HG02981 (cell line): ENCODE data around the gene CREB3.

Source experiments
- ATAC-seq: cut with Tn5 transposase; IDR thresholded peaks from one replicate; pipeline ENCODE4 v1.9.1; 2021; ENCODE audit warnings: mild to moderate bottlenecking, moderate library complexity; ENCODE audit not compliant: unreplicated experiment

CREB3 gene

DNA sequence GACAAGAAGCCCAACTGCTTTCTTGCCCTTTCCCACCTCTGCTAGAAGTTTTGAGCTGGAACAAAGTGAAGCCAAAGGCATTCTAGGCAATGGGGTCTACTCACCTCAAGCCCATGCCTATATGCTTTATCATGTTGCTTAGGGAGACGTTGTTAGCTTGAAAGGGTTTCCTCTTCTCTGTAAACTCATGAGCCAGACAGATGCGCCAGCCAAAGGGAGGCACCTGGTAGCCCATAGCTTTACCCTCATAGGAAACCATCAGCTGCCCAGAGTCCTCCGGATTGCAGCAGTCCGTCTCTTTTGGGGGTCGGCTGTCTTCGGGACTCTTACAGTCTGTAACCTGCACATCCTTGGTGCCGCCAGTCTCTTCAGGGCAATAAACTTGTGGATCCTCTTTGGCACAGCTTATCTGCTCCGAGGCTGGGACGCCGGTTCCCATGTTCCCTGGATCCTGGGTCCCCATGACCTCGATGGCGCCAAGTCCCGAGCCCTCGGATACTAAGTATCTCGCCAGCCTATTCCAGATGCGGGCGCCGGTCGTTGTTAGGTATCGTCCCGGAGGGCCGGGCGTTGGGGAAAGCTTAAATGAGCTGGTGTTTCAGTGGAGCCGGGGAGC, 15.9 kb downstream of the CREB3 start:
- ATAC-seq, result peak; percentile 7

GRCh38 chr9:35748858-35749514, 16.5 kb downstream of the CREB3 start, which contains the start of the genes GBA2 and RGP1:
TSS of gene GBA2 (minus strand) at chr9:35749228. CDS start at chr9:35748704, 524 bp downstream.
TSS of gene RGP1 (plus strand) at chr9:35749287. CDS start at chr9:35749756, 469 bp downstream.
- ATAC-seq, result peak; percentile 71

- ATAC-seq, result peak; percentile 26
These were observed 17.2 kb downstream of the CREB3 start for GRCh38 chr9:35749515-35750255.

DNA sequence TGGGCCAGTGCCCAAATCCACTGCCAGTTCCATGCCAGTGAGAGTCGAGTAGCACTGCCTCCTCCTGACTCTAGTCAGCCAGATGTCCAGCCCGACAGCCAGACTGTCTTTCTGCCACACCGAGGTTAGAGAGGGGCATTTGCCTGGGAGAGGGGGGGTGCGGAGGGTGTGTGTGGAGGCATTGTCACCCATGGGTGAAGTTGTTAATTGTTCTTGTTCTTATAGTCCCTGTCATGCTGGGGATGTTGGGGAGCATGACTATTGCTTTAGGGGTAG, 17.7 kb downstream of the CREB3 start:
- ATAC-seq, result no peak

DNA sequence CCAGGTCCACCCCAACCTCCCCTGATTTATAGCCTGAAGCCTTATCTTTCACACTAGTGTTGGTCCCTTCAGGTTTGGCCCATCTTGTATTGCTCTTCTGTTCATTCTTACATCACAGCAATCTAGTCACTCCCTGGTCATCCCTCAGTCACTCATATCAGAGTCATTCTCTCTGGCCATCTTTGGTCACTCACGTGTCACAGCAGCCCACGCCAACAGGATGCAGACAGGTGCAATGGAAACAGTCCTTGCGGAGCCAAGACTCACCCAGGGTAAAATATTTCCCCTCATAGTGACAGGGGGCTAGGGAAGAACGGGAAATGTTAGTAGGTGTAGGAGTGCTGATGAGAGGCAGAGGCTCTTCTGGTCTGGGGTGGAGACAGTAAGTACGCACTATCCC, 21.0 kb downstream of the CREB3 start:
- ATAC-seq, result no peak

GRCh38 chr9:35754264-35754663, 21.8 kb downstream of the CREB3 start, which contains the start of gene MSMP:
TSS of gene MSMP (minus strand) at chr9:35754276. CDS start at chr9:35754129, 147 bp downstream.
- ATAC-seq, result no peak

DNA sequence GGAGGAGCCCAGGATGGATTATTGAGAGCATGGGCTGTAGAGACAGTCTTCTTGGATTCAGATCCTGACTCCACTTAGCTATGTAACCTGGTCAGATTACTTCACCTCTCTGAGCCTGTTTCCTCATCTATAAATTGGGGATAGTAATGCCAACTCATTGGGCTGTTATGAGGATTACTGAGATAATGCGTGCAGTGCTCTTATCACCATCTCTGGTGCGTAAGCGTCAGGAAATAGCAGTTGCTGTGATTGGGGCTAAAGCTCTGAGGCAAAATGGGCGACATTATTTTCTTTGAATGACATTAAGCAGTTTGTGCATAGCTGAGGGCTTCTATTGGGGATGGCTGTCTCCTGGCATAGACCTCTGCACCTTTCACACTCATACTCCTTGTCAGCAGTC, 22.6 kb downstream of the CREB3 start:
- ATAC-seq, result no peak

DNA sequence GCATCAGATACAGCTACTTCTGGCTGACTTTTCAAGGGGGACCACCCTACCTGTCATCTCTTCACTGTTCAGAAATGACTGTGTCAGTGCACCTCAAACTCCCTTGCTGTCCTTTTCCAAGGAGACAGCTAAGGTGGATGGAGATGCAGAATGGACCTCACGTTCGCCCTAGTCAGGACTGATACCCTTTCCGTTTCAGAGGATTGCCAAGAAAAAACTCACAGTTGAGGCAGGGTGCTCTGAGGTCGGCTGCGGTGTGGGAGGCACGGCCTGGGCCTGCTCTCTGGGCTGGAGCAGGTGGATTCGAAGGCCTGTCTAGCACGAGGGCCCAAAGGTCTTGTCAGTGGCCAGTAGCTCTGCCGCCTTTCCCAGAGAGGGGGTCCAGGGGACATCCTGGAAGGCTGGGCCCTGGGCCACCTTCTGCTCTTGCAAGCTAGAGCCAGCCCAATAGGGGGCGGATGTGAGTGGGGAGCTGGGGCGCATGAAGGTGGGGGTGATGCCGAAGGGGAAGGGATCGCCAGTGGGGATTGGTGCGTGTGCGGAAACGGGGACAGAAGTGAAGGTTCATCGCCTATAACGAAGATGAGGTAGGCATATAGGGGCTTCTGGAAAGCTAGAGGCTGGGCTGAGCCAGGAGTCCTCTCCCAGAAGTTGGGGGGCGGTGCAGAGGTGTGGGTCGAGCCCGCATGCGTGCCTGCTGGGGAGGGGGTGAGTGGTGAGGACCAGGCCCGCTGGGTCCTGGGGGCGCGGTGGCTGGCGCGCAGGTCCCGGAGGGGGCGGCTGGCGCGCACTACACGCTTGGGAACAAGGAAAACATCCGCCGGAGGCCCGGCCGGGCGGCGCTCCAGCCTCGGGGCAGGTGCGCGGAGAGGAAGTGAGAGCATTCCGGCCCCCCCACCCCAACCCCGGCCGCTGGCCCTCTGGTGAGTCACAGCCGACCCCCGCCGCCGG, 24.1 kb downstream of the CREB3 start:
- ATAC-seq, result peak; percentile 50

DNA sequence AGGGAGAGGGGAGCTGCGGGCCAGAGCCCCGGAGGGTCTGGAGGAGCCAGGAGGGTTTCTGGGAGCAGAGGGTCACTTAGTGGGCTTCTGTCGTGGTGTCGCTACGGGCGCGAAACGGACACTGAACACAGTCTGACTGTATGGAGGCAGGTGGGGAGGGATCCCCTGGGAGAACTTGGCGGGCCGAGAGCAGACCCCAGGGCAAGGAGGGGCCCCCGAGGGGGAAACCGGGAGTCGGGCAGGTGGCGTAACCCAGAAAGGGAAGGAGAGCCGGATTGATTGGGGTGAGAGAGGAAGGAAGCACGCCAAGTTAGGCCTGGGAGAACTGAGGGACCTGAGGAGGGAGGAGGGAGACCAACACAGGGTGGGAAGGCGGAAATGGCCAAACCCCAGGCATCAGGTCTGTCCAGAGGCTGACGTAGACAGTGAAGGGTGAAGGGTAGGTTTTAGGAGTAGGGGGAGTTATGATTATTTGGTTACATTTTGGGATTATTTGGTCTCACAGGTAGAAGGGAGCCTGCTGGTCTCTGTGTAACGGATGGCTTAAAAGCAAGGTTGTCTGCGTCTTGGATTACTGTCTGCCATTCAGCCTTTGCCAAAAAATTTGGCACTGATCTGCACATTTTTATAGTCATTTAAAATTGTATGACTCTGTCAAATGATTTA, 24.9 kb downstream of the CREB3 start:
- peak; percentile 30 for ATAC-seq

- no peak for ATAC-seq
These were observed 25.4 kb downstream of the CREB3 start for GRCh38 chr9:35757892-35758275.

GRCh38 chr9:35758475-35759050, 26.1 kb downstream of the CREB3 start:
- ATAC-seq, result no peak

GRCh38 chr9:35759795-35760194, 27.3 kb downstream of the CREB3 start:
- no peak for ATAC-seq

GRCh38 chr9:35760651-35761050, 28.2 kb downstream of the CREB3 start:
- no peak for ATAC-seq

DNA sequence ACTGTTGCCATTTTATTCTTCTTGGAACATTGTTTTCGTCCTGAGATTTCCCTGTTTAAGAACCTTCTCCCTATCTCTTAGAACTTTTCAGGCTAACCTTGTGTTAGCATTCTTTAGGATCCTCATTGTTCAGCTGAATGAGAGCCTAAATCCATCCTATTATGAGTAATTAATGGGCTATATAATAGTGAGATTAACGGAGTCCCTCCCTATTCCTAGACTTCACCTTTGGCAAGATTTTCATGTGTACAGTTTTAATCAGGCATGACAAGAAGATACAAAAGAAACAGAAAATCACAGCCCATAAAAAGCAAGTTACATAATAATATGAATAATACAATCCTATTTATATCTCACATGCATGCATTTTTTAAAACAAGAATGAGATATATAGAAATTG, 30.7 kb downstream of the CREB3 start:
- no peak for ATAC-seq

GRCh38 chr9:35763803-35764202, 31.3 kb downstream of the CREB3 start:
- ATAC-seq, result no peak

DNA sequence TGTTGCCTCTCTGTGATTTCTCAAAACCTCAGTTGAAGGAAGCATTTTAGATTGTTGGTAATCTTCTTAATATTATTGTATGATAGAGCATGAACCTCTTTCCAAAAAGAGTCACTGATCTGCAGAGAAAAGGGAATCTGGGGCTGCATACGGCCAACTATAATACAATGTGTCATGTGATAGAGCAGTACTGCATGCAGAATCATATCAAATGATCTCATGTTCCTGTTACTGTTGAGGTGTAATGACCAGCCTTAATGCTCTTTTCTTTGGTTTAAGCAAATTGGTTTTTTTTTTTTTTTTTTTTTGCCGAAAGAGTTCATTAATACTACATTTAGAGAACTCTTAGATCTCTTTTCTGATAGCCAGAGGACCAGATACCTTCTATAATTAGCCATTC, 34.5 kb downstream of the CREB3 start:
- ATAC-seq, result no peak

GRCh38 chr9:35767458-35767857, 35.0 kb downstream of the CREB3 start:
- ATAC-seq, result no peak

GRCh38 chr9:35769763-35770162, 37.3 kb downstream of the CREB3 start:
- ATAC-seq, result no peak

DNA sequence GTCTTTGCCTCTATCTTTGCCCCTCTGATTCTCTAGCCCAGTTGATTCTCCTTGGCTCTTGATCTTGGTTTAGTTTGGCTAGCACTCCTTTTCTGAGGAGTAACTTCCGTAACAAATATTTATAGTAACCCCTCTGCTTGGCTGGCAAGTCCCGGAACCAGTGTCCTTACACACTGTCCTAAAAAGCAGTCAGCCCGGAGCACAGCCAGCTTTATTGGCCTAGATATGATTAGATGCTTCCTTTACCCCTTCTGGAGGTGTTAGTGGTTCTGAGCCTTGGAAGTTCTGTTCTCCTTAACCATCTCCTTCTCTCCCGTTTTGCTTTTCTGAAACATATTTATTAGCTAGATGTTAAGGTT, 38.6 kb downstream of the CREB3 start:
- no peak for ATAC-seq

- ATAC-seq, result no peak
These were observed 39.1 kb downstream of the CREB3 start for GRCh38 chr9:35771534-35771933.
